Esophagus squamous epithelium (tissue), 4 donors: Measurements from ENCODE around the gene METTL4.

Experiments used
- CTCF ChIP-seq, 6 experiments: fragments of 450-650 bp in 4 of 6; fragments of 200-600 bp in 2 of 6; sonication (generic) in 2 of 6; IDR thresholded peaks; one replicate each; pipeline ENCODE4 v1.5.1; 2016 to 2019; ENCODE audit warnings: antibody characterized with exemption in 6 of 6, mild to moderate bottlenecking in 4 of 6, moderate library complexity in 4 of 6
- POLR2A ChIP-seq, 4 donors: fragments of 450-650 bp; IDR thresholded peaks; one replicate each; pipeline ENCODE4 v1.6.1; 2017; ENCODE audit warnings: antibody characterized with exemption in 4 of 4, mild to moderate bottlenecking in 4 of 4, moderate library complexity in 3 of 4

- TF ChIP-seq CTCF (IDR thresholded peaks at IDR 0.05): no peak
- TF ChIP-seq POLR2A (IDR thresholded peaks at IDR 0.05): no peak
These were observed 42.2 kb downstream of the METTL4 start for GRCh38 chr18:2529154-2529553.
